Fibroblast of skin of left biceps (primary cell): ENCODE data around the gene FEM1B.

Experiments
- DNase-seq, 2 experiments: peaks; one replicate each; pipeline ENCODE4 v3.0.0-alpha.2; 2013; ENCODE audit warnings: low read depth in 2 of 2

FEM1B gene

DNA sequence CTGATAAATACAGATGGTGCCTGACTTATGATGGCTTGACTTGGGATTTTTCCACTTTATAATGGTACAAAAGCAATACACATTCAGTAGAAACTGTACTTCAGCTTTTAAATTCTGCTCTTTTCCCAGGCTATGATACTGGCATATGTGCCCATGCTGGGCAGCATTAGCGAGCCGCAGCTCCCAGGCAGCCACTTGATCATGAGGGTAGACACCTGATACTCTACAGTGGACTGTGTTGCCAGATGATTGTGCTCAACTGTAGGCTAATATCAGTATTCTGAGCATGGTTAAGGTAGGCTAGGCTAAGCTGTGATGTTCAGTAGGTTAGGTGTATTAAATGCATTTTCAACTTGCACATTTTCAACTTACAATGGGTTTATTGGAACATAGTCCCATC lies 17.7 kb upstream of the FEM1B start:
- DNase-seq: no peak

DNA sequence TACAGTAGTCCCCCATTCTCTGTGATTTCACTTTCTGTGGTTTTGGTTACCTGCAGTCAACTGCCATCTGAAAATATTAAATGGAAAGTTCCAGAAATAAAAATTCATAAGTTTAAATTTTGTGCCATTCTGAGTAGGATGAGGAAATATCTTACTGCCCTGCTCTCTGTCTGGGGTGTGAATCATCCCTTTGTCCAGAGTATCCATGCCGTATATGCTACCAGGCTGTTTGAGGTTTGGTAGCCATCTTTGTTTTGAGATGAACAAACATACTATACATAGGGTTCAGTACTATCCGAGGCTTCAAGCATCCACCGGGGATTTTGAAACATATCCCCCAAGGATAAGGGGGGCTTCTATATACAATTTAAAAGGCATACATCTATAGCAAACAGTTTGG lies 16.3 kb upstream of the FEM1B start:
- DNase-seq: no peak

DNA sequence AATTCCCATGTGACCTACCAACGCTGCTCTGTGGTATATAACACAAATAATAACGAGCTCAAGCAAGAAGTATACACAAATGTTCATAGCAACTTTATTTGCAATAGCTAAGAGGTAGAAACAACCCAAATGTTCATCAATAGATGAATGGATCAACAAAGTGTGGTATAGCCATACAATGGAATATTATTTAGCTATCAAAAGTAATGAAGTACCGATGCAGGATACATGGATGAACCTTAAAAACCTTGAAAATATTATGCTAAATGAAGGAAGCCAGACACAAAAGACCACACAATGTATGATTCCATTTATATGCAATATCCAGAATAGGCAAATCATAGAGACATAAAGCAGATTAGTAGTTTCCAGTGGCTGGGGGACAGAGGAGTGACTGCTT lies 15.6 kb upstream of the FEM1B start:
- DNase-seq: no peak

DNA sequence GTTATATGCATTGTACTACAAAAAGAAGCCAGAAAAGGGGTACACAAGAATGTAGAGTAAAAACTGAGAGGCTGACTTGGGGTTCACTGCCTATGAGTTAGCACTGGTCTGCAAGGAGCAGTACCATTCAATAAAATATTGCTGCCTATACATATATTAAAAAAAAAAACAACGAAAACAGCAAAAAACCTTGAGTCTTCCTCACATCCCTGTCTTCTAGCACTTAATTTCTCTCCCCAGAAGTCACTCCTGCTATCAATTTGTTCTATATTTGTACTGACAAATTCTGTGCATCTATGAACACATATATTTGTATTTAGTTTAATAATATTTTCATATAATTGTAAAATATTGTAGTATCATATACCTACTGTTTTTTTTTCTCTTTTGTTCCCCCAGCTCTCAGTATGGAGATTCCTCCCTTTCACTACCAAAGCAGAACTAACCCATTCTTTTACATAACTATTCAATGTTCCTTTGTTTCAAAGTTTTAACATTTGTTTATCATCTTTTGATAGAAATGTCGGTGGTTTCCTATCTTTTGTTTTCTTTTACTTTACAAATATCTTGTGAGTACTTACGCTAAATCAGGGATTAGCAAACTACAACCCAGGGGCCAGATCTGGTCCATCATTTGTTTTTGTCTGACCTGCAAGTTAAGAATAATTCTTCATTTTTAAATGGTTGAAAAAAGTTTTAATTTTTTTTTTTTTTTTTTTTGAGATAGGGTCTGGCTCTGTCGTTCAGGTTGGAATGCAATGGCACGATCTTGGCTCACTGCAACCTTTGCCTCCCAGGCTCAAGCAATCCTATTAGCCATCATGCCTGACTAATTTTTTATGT lies 14.8 kb upstream of the FEM1B start:
- DNase-seq: no peak

DNA sequence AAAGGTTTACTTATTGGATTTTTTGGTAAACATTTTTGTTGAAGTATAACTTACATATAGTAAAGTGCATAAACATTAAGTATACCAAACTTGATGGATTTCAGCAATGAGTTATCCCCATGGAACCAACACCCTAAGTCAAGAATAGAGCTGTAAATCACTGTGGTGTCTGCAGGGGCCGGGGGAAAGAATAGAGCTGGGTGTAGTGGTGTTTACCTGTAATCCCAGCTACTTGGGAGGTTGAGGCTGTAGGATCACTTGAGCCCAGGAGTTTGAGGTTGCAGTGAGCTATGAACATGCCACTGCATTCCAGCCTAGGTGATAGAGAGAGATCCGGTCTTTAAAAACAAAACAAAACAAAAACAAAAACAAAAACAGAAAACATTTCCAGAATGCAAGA lies 13.3 kb upstream of the FEM1B start:
- no peak for DNase-seq

DNA sequence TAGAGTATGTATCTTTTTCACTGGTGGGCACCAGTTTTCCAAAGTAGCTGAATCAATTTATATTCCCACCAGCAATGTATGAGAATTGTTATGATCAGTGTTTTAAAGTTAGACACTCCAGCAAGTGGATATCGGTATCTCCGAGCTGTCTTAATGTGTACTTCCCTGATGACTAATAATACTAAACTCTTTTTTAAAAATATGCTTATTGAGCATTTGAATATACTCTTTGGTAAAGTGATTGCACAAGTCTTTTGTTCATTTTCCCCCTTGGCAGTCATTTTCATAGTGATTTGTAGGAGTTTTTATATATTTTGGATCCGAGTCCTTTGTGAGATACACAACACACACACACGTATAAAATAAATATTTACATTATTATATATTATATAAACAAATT lies 12.5 kb upstream of the FEM1B start:
- DNase-seq: no peak

DNA sequence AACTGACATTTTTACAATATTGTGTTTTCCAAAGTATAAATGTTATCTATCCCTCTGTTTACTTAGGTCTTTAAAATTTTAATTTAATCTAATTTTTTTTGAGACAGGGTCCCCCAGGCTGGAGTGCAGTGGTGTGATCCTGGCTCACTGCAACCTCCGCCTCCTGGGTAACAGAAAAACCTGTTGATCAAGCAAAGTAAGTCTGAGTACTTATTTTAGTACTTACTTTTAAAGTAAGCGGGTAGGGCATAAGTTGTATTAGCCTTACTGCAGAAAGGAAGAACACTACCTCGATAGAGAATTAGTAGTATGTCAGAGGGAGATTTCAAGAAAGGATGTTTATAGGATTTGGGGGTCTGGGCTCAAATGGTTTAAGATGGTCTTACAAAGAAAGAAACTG lies 11.9 kb upstream of the FEM1B start:
- DNase-seq: no peak

DNA sequence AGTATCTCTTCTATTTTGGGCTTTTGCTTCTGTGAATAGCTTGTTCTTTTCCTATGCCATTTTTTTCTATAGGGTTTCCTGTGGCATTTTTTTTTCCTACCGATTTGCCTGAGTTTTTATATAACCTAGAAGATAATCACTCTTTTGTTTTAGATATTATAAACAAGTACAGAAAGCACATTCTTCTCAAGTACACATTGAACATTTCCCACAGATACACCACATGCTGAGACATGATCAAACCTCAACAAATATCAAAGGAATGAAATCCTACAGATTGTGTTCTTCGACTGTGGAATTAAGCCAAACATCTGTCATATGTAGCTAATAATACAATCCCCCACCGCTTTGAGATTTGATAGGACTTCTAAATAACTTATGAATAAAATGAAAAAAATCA lies 9.1 kb upstream of the FEM1B start:
- no peak for DNase-seq

DNA sequence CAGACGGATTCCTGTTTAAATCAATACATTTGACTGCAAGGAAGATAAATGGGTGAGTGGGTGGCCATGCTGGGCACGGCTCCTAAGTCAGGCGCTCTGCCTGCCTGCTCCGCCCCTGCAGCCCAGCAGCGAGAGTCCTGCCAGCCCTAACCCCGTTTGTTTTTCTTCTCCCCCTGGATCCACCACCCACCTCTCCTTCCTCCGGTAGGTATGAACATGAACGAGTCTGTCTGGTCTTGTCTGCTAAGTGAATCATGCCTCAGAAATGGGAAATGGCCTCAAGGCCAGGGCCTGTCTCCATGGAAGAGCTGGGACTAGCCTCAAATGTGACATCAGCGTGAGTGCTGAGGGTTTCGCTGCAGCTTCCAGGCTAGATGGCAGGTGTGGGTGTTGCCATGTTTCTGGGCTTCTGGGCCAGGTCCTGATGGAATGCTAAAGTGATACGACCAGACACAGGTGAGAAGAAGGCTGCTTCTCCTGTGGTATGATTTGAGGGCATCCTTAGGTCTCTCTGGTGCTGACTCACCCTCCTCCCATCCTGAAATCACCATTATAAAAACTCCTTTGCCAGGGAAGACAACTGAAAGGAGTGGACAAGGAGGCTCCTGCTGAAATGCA lies 5.6 kb upstream of the FEM1B start:
- no peak for DNase-seq

DNA sequence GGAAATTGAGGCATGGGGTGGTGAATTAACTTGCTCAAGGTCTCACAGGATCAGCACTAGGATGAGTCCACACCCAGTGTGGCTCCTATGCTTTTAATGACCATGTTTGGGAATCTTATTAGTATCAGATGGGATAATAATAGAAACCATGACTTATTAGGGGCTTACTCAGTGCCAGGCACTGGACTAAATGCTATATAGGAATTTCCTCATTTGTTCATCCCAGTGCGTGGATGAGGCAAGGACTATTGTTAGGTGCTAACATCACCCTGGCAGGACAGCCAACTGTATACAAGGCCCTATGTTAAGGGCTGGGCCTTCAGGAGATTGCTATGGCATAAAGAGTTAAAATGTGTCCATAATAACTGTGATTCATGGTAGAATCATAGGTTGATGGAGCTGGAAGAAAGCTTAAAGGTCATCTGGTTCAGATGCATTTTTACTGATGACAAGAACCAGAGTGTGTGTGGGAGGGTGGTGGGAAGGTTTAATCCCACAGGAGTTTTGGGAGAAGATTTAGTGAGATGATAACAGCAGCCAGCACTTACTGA lies 4.7 kb upstream of the FEM1B start:
- DNase-seq: peak in 1 of 2 experiments; percentile 42

DNA sequence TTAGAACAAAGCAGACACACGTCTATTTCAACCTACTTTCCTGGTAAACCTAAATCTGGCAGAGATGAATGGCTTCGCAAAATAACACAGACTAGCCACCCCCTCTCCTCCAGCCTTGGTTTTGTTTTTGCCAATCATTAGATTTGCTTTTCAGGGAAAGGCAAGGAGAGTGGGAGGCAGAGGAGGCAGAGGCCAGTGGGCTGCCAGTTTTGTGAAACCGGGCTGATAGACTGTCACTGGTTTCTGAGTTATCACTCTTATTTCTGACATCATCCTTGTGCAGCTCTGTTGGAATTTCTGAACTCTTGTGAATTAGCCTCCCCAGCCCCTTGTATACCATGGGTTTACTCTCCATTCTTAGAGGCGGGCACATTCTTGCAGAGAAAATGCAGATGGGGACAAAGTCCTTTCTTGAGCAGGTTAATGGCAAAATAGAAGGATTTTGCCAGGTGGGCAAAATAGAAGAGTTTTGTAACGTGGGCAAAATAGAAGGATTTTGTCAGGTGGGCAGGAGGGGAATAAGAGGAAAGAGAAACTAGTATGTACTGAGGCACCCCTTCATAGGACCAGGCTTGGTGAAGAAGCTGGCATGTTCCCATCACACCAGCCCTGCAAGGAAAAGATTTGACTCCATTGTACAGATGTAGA lies 3.2 kb upstream of the FEM1B start:
- DNase-seq: no peak

DNA sequence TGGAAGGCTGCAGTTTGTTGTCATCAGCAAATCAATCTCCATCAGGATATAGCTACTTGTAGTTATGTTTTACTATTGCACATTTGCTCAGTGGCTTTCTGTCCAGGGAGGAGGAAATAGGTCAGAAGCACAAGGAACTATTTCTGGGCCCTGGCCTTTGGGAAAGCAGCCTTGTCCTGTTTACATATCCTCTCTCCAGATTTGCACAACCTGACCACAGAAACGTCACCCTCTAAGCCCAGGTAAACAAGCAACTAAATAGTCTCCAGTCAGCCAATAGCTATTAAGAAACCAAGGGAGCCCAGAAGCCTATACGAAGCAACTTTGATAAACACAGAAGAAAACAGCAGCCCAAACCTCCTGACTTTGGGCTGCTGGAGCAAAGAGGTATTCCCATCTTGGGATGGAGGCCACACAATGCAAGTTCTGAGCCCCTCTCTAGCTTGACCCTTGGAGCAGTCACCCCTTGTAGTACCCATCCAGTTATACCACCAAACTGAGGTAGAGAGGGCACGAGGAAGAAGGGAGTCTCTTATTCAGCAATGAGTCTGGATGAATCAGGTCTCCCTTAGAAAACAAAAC lies 2.3 kb upstream of the FEM1B start:
- DNase-seq: no peak

DNA sequence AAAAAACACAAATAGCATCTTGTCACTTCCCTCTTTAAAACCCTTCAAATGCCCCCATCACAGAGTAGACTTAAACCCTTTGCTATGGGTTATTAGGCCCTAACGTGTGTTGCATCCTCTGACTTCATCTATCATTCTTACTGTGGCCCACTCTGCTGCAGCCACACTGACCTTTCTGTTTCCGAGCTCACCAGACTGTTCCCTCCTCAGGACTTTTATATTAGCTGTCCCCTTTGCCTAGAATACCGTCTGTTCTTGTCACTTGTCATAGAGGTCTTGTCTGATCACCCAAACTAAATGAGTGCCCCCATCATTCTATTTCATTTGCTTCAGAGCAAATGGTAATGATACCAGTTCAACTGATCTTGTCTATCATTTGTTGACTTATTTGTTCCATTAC lies 877 bp upstream of the FEM1B start:
- no peak for DNase-seq

DNA sequence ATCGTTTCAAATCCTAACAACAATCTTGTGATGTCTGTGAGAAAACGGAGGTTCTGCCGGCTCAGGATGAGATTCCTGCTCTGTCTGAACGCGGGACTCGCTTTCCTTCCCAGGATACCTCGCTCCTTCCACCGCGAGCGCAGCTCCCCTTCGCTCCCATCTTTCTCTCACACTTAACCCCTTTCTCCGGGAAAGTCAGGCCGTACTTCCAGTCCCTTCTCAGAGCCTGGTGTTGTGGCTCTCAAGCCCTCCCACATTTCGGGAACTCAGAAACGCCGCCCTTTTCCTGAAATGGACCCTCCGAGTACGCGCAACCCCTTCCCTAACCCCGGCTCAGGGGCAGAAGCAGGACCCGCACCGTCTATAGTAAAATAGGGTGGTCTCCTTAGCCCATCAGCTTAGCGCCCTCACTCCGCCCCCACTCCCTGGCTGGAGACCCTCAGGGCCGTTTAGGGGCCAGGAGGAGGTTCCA lies 378 bp upstream of the FEM1B start:
- no peak for DNase-seq

DNA sequence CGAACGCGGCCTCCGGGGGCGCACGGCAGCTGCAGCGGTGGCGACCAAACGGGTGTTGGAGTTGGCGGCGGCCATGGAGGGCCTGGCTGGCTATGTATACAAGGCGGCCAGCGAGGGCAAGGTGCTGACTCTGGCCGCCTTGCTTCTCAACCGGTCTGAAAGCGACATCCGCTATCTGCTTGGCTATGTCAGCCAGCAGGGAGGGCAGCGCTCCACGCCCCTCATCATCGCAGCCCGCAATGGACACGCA lies 725 bp downstream of the FEM1B start:
- no peak for DNase-seq

DNA sequence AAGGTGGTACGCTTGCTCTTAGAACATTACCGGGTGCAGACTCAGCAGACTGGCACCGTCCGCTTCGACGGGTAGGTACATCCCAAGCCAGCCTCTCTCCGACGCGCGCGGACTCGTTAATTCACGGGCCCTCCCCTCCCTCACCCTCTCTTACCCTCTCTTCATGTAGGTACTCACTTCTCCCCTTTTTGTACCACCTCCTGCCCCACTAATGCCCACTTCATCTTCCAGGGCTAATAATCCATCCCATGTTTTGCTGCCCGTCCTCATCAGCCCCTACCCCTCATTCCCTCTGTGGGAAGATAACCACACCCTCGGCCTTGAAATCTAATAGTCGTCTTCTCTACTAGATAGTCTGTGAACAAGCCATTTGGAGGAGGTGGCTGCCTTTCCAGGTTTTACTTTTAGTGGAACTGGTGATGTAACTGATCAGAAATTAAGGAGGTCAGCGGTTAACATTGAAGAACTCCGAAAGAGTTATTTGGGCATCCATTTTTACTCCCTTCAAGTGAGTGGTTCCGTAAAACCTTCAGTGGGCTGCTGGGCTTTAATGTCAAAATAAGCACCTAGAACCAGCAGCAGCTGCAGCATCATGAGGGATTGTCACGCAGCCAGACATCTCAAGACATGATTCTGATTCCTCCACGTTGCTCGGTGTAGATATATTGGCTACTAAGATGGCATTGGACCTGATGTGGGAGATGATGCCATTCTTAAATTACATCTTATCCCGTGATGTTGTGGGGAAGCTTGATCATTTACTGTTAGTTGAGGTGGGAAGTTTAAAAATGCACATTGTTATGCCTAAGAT lies 1.3 kb downstream of the FEM1B start:
- DNase-seq: no peak

DNA sequence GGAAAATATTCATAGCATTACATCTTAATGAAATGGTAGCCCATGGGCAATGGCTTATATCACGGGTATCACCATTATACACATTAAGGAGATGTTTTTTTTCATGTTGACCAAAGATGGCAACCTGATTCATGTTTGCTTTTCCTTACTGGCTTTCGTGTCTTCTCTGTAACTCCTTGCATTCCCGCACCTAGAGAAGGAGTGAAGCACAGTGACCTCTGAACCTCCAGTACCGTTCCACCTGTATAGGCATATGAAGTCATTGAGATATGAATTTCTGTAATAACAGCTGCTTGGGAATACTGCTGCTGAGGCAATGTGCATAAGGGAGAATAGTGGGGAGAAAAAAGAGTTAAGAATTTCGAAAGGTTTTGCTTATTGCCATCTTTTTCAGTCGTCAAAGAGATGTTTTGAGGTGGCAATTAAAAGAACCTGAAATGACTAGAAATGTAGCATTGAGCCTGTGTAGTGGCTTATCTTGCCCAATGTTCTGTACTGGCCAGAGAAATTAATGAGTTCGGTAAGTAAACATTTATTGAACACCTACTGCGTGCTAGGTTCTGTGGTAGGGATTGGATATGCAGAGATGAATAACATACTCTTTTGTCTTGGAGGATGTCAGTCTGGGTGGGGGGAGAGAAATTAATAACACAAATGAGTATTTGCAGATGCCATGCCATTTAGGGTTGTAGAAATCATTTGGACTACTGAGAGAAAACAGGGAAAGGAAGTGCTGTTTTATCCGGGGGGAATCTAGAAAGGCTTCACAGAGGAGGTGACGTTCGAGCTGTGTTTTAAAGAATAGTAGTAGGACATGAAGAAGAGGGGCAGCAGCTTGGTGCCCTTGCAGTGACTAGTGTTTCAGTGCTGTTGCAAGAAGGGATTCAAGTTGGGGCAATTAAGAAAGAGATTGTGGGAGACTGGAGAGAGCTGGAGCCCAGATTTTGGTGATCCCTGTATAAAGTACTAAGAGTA lies 2.5 kb downstream of the FEM1B start:
- no peak for DNase-seq

DNA sequence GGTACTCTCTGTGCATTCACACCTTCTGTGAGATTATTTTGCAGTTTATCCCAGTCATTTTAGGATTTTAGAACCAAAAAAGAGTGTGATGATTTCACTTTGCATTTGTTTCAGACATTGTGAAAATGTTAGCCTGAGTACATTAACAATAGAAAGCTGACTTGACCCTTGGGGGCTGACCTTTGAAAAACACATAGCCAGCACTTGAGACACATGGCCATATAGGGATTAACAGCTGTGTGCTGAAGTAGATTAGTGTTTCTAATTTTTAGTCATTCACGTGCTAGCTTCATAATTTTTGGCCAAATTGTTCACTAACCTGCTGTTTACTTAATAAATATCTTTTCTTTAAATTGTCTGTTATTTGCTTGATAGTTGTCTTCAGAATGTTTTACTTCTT lies 3.5 kb downstream of the FEM1B start:
- no peak for DNase-seq

DNA sequence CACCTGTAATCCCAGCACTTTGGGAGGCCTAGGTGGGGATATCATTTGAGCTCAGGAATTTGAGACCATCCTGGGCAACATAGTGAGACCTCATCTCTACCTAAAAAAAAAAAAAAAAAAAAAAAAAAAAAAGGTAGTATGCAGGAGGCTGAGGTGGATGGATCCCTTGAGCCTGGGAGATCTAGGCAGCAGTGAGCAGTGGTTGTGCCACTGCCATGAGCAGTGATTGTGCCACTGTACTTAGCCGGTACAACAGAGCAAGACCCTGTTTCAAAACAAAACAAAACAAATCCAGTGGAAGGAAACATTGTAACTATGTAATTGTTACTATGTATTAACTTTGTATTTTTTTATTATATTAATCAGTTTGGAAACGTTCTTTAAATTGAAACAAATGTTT lies 5.9 kb downstream of the FEM1B start:
- no peak for DNase-seq

DNA sequence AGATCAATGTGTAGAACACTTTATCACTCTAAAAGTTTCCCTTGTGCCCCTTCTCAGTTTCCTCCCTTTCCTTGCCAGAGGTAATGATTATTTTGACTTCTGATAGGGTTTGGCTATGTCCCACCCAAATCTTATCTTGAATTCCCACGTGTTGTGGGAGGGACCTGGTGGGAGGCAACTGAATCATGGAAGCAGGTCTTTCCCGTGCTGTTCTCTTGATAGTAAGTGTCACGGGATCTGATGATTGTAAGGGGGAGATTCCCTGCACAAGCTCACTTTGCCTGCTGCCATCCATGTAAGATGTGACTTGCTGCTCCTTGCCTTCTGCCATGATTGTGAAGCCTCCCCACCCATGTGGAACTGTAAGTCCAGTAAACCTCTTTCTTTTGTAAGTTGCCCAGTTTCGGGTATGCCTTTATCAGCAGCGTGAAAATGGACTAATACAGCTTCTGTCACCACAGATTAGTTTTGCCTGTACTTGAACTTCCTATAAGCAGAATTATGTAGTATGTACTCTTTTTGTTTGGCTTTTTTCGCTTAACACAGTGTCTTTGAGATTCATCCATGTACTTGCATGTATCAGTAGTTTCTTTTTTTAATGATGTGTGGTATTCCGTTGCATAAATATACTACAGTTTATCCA lies 7.2 kb downstream of the FEM1B start:
- DNase-seq: no peak
